HFFc6 (cell line): ENCODE measurements around the gene LCN15. TPM values are rescaled to one million over a fixed set of nuclear protein-coding genes. Genes with fewer than 3 reads are reported as not detected.
"Not testable (repeated sequence)": the region's sequence is repeated elsewhere in the genome, so short reads cannot be mapped to it uniquely, and the experiment has no call there.

Experiments
- DNase-seq: peaks from one replicate; pipeline ENCODE4 v3.0.0-alpha.2; 2018
- H3K27ac Mint-ChIP-seq: 2 replicates; pipeline ENCODE4 v1.8.0; 2020; ENCODE audit warnings: mild to moderate bottlenecking, mixed read lengths
- H3K27me3 Mint-ChIP-seq: 2 replicates; pipeline ENCODE4 v1.8.0; 2021; ENCODE audit warnings: mild to moderate bottlenecking, moderate library complexity, mixed read lengths; ENCODE audit not compliant: insufficient read depth
- H3K36me3 Mint-ChIP-seq: 2 replicates; pipeline ENCODE4 v1.8.0; 2021; ENCODE audit warnings: low read depth, mixed read lengths
- H3K4me1 Mint-ChIP-seq: 2 replicates; pipeline ENCODE4 v1.8.0; 2020; ENCODE audit warnings: low read depth, mixed read lengths
- H3K4me3 Mint-ChIP-seq: 2 replicates; pipeline ENCODE4 v1.8.0; 2020; ENCODE audit warnings: mild to moderate bottlenecking, moderate library complexity, mixed read lengths
- H3K9me3 Mint-ChIP-seq: 2 replicates; pipeline ENCODE4 v1.8.0; 2020; ENCODE audit warnings: mild to moderate bottlenecking, mixed read lengths
- CTCF ChIP-seq: fragments of 200-600 bp; sonication (generic); IDR thresholded peaks from 2 replicates; pipeline ENCODE4 v1.5.0; 2021; ENCODE audit warnings: antibody characterized with exemption, mild to moderate bottlenecking
- microRNA-seq: library from miRNA; unstranded; fragments of <30 nt; microRNA quantifications from one replicate; pipeline ENCODE4, GENCODE V29; 2019
- total RNA-seq, 6 experiments: library from RNA; stranded (reverse); fragmentation: NEBNext Ultra II Directional; extraction: Animal tissue kit (Norgen Biotek cat#: 25700); gene quantifications; 2 replicates in 1 of 6; 3 replicates in 5 of 6; pipeline ENCODE4 v1.2.3, GENCODE V29; 2021

LCN15 gene
- total RNA-seq, 6 experiments from 2014 or later: not detected

- Mint-ChIP-seq H3K36me3 (no peaks in the 10 kb centered on the region), H3K27me3 (peaks cover 13% of the 10 kb centered on the region), H3K9me3 (no peaks in the 10 kb centered on the region), H3K27ac (no peak within 1 kb of the TSS), H3K4me3 (no peak within 1 kb of the TSS), H3K4me1 (peaks cover 15% of the 10 kb centered on the region)
- DNase-seq: no peak
- TF ChIP-seq CTCF: no peak
Observed at GRCh38 chr9:136711751-136712689, 52.3 kb downstream of the LCN15 start, which contains the start of gene DIPK1B. Gene DIPK1B (plus strand): TSS chr9:136712572. CDS start chr9:136712666, 94 bp downstream.

GRCh38 chr9:136711219-136711648, 53.1 kb downstream of the LCN15 start:
- not testable (repeated sequence) for H3K27ac Mint-ChIP-seq, H3K36me3 Mint-ChIP-seq, H3K4me3 Mint-ChIP-seq, H3K9me3 Mint-ChIP-seq
- Mint-ChIP-seq H3K4me1 (peaks cover 15% of the 10 kb centered on the region), H3K27me3 (peaks cover 18% of the 10 kb centered on the region)
- peak; percentile 66 for DNase-seq

- Mint-ChIP-seq H3K27me3 (peaks cover 18% of the 10 kb centered on the region), H3K27ac (no peak overlapping the region), H3K9me3 (no peaks in the 10 kb centered on the region), H3K4me1 (peaks cover 15% of the 10 kb centered on the region), H3K36me3 (no peaks in the 10 kb centered on the region), H3K4me3 (no peak overlapping the region)
- no peak for TF ChIP-seq CTCF
- peak; percentile 39 for DNase-seq
Observed at GRCh38 chr9:136710543-136710942, 53.8 kb downstream of the LCN15 start.

Small RNA genes within 50 kb of the gene (microRNA-seq; reads per million reads assigned to microRNA genes)
- gene MIR6722: not detected

Other genes with a start within 250 kb of the LCN15 start
- 10 to 100 TPM; 12.1 to 17.1 (median 14.7) TPM for gene NOTCH1, start 218.5 kb downstream of the LCN15 start, total RNA-seq
- gene EGFL7, start 101.6 kb downstream of the LCN15 start, total RNA-seq: 1 to 10 TPM; 3.5 to 6.3 (median 5.6) TPM
- gene AGPAT2, start 77.1 kb downstream of the LCN15 start, total RNA-seq: 10 to 100 TPM; 48.7 to 58.4 (median 54.8) TPM
- gene DIPK1B, start 51.9 kb downstream of the LCN15 start, total RNA-seq: not detected
- not detected for gene LCN10, start 21.6 kb downstream of the LCN15 start, total RNA-seq
- gene LCN6, start 16.0 kb downstream of the LCN15 start, total RNA-seq: not detected
- not detected for gene LCN8, start 6.3 kb downstream of the LCN15 start, total RNA-seq
- gene TMEM141, start 26.8 kb upstream of the LCN15 start, total RNA-seq: 10 to 100 TPM; 46.1 to 62.2 (median 52.6) TPM
- under 1 TPM; 0.25 to 0.87 (median 0.34) TPM for gene CCDC183, start 31.8 kb upstream of the LCN15 start, total RNA-seq
- 10 to 100 TPM; 77.8 to 87.7 (median 84.0) TPM for gene RABL6, start 43.4 kb upstream of the LCN15 start, total RNA-seq
- gene AJM1, start 78.0 kb upstream of the LCN15 start, total RNA-seq: 1 to 10 TPM; 4.5 to 8.0 (median 5.3) TPM
- 100 to 1,000 TPM; 156 to 181 (median 169) TPM for gene PHPT1, start 84.9 kb upstream of the LCN15 start, total RNA-seq
- 1 to 10 TPM; 2.3 to 3.4 (median 3.0) TPM for gene MAMDC4, start 87.8 kb upstream of the LCN15 start, total RNA-seq
- gene EDF1, start 101.8 kb upstream of the LCN15 start, total RNA-seq: 100 to 1,000 TPM; 369 to 460 (median 443) TPM
- gene TRAF2, start 122.0 kb upstream of the LCN15 start, total RNA-seq: 10 to 100 TPM; 11.1 to 15.9 (median 13.6) TPM
- 100 to 1,000 TPM in 1 of 6 experiments, 10 to 100 TPM in 5; 89.1 to 102 (median 94.4) TPM for gene FBXW5, start 180.2 kb upstream of the LCN15 start, total RNA-seq
- 1 to 10 TPM in 3 of 6 experiments, under 1 TPM in 3; 0.51 to 1.8 (median 0.97) TPM for gene C8G, start 180.7 kb upstream of the LCN15 start, total RNA-seq
- under 1 TPM in 2 of 6 experiments, not detected in 4; 0.14 to 0.31 TPM for gene LCN12, start 187.8 kb upstream of the LCN15 start, total RNA-seq
- gene PTGDS, start 213.0 kb upstream of the LCN15 start, total RNA-seq: not detected
- not detected for gene LCNL1, start 218.5 kb upstream of the LCN15 start, total RNA-seq
- gene PAXX, start 227.9 kb upstream of the LCN15 start, total RNA-seq: 10 to 100 TPM; 26.0 to 42.6 (median 29.0) TPM
- 10 to 100 TPM in 2 of 6 experiments, 1 to 10 TPM in 4; 2.7 to 14.6 (median 4.0) TPM for gene CLIC3, start 232.1 kb upstream of the LCN15 start, total RNA-seq